ENCODE data around the gene CHST11.

Gene CHST11

GRCh38 chr12:104460973-104461698 lies 4.4 kb downstream of the CHST11 start:
- DNase-seq: no peak

- no peak for DNase-seq
These were observed 5.6 kb downstream of the CHST11 start for GRCh38 chr12:104462325-104462724.

- peak; percentile 78 for DNase-seq
These were observed 6.2 kb downstream of the CHST11 start for GRCh38 chr12:104462931-104463339.

- DNase-seq: no peak
These were observed 6.6 kb downstream of the CHST11 start for GRCh38 chr12:104463368-104463767.

- DNase-seq: no peak
These were observed 8.2 kb downstream of the CHST11 start for GRCh38 chr12:104464899-104465298.

GRCh38 chr12:104466709-104467345 lies 10.1 kb downstream of the CHST11 start:
- DNase-seq: no peak

- DNase-seq: no peak
These were observed 10.6 kb downstream of the CHST11 start for GRCh38 chr12:104467346-104467837.

GRCh38 chr12:104468371-104468770 lies 11.6 kb downstream of the CHST11 start:
- DNase-seq: no peak

- DNase-seq: no peak
These were observed 12.3 kb downstream of the CHST11 start for GRCh38 chr12:104469066-104469465.

- no peak for DNase-seq
These were observed 12.8 kb downstream of the CHST11 start for GRCh38 chr12:104469523-104469922.

GRCh38 chr12:104470521-104470920 lies 13.8 kb downstream of the CHST11 start:
- DNase-seq: no peak

- DNase-seq: no peak
These were observed 14.6 kb downstream of the CHST11 start for GRCh38 chr12:104471336-104471735.

- DNase-seq: no peak
These were observed 16.0 kb downstream of the CHST11 start for GRCh38 chr12:104472748-104473147.

GRCh38 chr12:104473374-104473983 lies 16.7 kb downstream of the CHST11 start:
- DNase-seq: peak; percentile 45

- no peak for DNase-seq
These were observed 18.5 kb downstream of the CHST11 start for GRCh38 chr12:104475271-104475670.

GRCh38 chr12:104477510-104478390 lies 21.0 kb downstream of the CHST11 start:
- no peak for DNase-seq

GRCh38 chr12:104478396-104479122 lies 21.8 kb downstream of the CHST11 start:
- DNase-seq: peak; percentile 73

- no peak for DNase-seq
These were observed 22.4 kb downstream of the CHST11 start for GRCh38 chr12:104479123-104479662.

- no peak for DNase-seq
These were observed 23.3 kb downstream of the CHST11 start for GRCh38 chr12:104480012-104480411.

- DNase-seq: no peak
These were observed 24.2 kb downstream of the CHST11 start for GRCh38 chr12:104480826-104481440.

GRCh38 chr12:104482113-104482512 lies 25.4 kb downstream of the CHST11 start:
- DNase-seq: no peak
